H9 (cell line): ENCODE data around the gene SERINC3. TPM values are rescaled to one million over a fixed set of nuclear protein-coding genes. Genes with fewer than 3 reads are reported as not detected.

Experiments
- DNase-seq: peaks from one replicate; pipeline ENCODE4 v3.0.0-alpha.2; 2017
- H2AFZ ChIP-seq: one replicate; pipeline ENCODE4 v1.6.1; 2013; ENCODE audit warnings: mild to moderate bottlenecking, low read length, control low read depth, moderate library complexity
- H2AK5ac ChIP-seq: 2 replicates; pipeline ENCODE4 v1.6.1; 2013; ENCODE audit warnings: low read length, control low read depth, mixed read lengths; ENCODE audit not compliant: insufficient read length
- H2BK120ac ChIP-seq: one replicate; pipeline ENCODE4 v1.6.1; 2013; ENCODE audit warnings: low read depth, mild to moderate bottlenecking, low read length, control low read depth, inconsistent platforms; ENCODE audit not compliant: poor library complexity, severe bottlenecking
- H2BK12ac ChIP-seq: 2 replicates; pipeline ENCODE4 v1.6.1; 2013; ENCODE audit warnings: low read length, control low read depth, mixed read lengths, low read depth; ENCODE audit not compliant: insufficient read length
- H2BK15ac ChIP-seq: 2 replicates; pipeline ENCODE4 v1.6.1; 2013; ENCODE audit warnings: low read depth, low read length, control low read depth
- H2BK20ac ChIP-seq: one replicate; pipeline ENCODE4 v1.6.1; 2013; ENCODE audit warnings: low read depth, mild to moderate bottlenecking, low read length, control low read depth, inconsistent platforms; ENCODE audit not compliant: poor library complexity, severe bottlenecking
- H2BK5ac ChIP-seq: 2 replicates; pipeline ENCODE4 v1.6.1; 2013; ENCODE audit warnings: low read length, control low read depth, mixed read lengths; ENCODE audit not compliant: insufficient read length
- H3K14ac ChIP-seq: 2 replicates; pipeline ENCODE4 v1.6.1; 2013; ENCODE audit warnings: low read length, control low read depth; ENCODE audit not compliant: insufficient read depth
- H3K18ac ChIP-seq: 2 replicates; pipeline ENCODE4 v1.6.1; 2013; ENCODE audit warnings: low read depth, mild to moderate bottlenecking, mixed read lengths, low read length, control low read depth; ENCODE audit not compliant: insufficient read length
- H3K23ac ChIP-seq: 2 replicates; pipeline ENCODE4 v1.6.1; 2013; ENCODE audit warnings: low read length, control low read depth, mixed read lengths, low read depth; ENCODE audit not compliant: insufficient read length
- H3K23me2 ChIP-seq: 2 replicates; pipeline ENCODE4 v1.6.1; 2013; ENCODE audit warnings: low read depth, mild to moderate bottlenecking, mixed read lengths, low read length, control low read depth; ENCODE audit not compliant: insufficient read length, poor library complexity, severe bottlenecking
- H3K27ac ChIP-seq: 2 replicates; pipeline ENCODE4 v1.5.1; 2013; ENCODE audit warnings: low read length, control low read depth, mixed read lengths, low read depth; ENCODE audit not compliant: insufficient read length
- H3K27me3 ChIP-seq: 2 replicates; pipeline ENCODE4 v1.6.1; 2013; ENCODE audit warnings: low read length, control low read depth, inconsistent platforms; ENCODE audit not compliant: insufficient read depth
- H3K4ac ChIP-seq: 2 replicates; pipeline ENCODE4 v1.6.1; 2013; ENCODE audit warnings: low read depth, mild to moderate bottlenecking, control low read depth, inconsistent platforms, low read length, moderate library complexity
- H3K4me1 ChIP-seq: 2 replicates; pipeline ENCODE4 v1.6.1; 2013; ENCODE audit warnings: low read length, control low read depth, inconsistent platforms; ENCODE audit not compliant: insufficient read depth
- H3K4me2 ChIP-seq: 2 replicates; pipeline ENCODE4 v1.6.1; 2013; ENCODE audit warnings: low read length, control low read depth, mixed read lengths; ENCODE audit not compliant: insufficient read length, insufficient read depth
- H3K56ac ChIP-seq: 2 replicates; pipeline ENCODE4 v1.6.1; 2013; ENCODE audit warnings: low read depth, mild to moderate bottlenecking, mixed read lengths, low read length, control low read depth; ENCODE audit not compliant: insufficient read length
- H3K79me1 ChIP-seq: 2 replicates; pipeline ENCODE4 v1.6.1; 2013; ENCODE audit warnings: low read depth, mild to moderate bottlenecking, moderate library complexity, low read length, control low read depth, inconsistent platforms; ENCODE audit not compliant: insufficient read depth, poor library complexity, severe bottlenecking
- H3K79me2 ChIP-seq: 2 replicates; pipeline ENCODE4 v1.6.1; 2013; ENCODE audit warnings: low read length, control low read depth, inconsistent platforms; ENCODE audit not compliant: insufficient read depth
- H3K9ac ChIP-seq: 2 replicates; pipeline ENCODE4 v1.6.1; 2013; ENCODE audit warnings: low read length, control low read depth, mixed read lengths; ENCODE audit not compliant: insufficient read length; ENCODE audit errors: extremely low read depth
- H3K9me3 ChIP-seq: one replicate; pipeline ENCODE4 v1.6.1; 2013; ENCODE audit warnings: low read depth, low read length, inconsistent platforms; ENCODE audit not compliant: control insufficient read depth
- H3T11ph ChIP-seq: one replicate; pipeline ENCODE4 v1.6.1; 2013; ENCODE audit warnings: mild to moderate bottlenecking, low read length, control low read depth, inconsistent platforms
- H4K20me1 ChIP-seq: one replicate; pipeline ENCODE4 v1.6.1; 2013; ENCODE audit not compliant: control insufficient read depth, insufficient read length, insufficient read depth
- H4K5ac ChIP-seq: 2 replicates; pipeline ENCODE4 v1.6.1; 2013; ENCODE audit warnings: low read depth, mild to moderate bottlenecking, mixed read lengths, low read length, control low read depth; ENCODE audit not compliant: insufficient read length
- H4K8ac ChIP-seq: replicated peaks from 2 replicates; pipeline ENCODE4 v1.6.1; 2013; ENCODE audit warnings: low read length, control low read depth, mixed read lengths, low read depth; ENCODE audit not compliant: insufficient read length
- H4K91ac ChIP-seq: 2 replicates; pipeline ENCODE4 v1.6.1; 2013; ENCODE audit warnings: low read depth, mild to moderate bottlenecking, moderate library complexity, mixed read lengths, low read length, control low read depth; ENCODE audit not compliant: insufficient read length
- H3K27ac Mint-ChIP-seq, 3 experiments: 2 replicates in 2 of 3; 3 replicates in 1 of 3; pipeline ENCODE4 v1.8.0; 2020 to 2021; ENCODE audit warnings: mixed read lengths in 3 of 3, mild to moderate bottlenecking in 1 of 3, moderate library complexity in 1 of 3
- H3K27me3 Mint-ChIP-seq: 2 replicates; pipeline ENCODE4 v1.8.0; 2021; ENCODE audit warnings: low read depth, mild to moderate bottlenecking, moderate library complexity, mixed read lengths
- H3K36me3 Mint-ChIP-seq, 3 experiments: 2 replicates in 2 of 3; 3 replicates in 1 of 3; pipeline ENCODE4 v1.8.0; 2020 to 2021; ENCODE audit warnings: low read depth in 3 of 3, mixed read lengths in 3 of 3; ENCODE audit not compliant: insufficient read depth in 1 of 3
- H3K4me1 Mint-ChIP-seq, 2 experiments: 2 replicates each; pipeline ENCODE4 v1.8.0; 2020; ENCODE audit warnings: mixed read lengths in 2 of 2
- H3K4me3 Mint-ChIP-seq, 2 experiments: 2 replicates in 1 of 2; 3 replicates in 1 of 2; pipeline ENCODE4 v1.8.0; 2020 to 2021; ENCODE audit warnings: mild to moderate bottlenecking in 2 of 2, mixed read lengths in 2 of 2, moderate library complexity in 1 of 2
- H3K9me3 Mint-ChIP-seq, 2 experiments: 2 replicates in 1 of 2; 3 replicates in 1 of 2; pipeline ENCODE4 v1.8.0; 2020; ENCODE audit warnings: mild to moderate bottlenecking in 2 of 2, mixed read lengths in 2 of 2, moderate library complexity in 1 of 2
- CTCF ChIP-seq: fragments of 200-600 bp; sonication (generic); conservative IDR thresholded peaks from 3 replicates; pipeline ENCODE4 v1.8.0; 2021; ENCODE audit warnings: antibody characterized with exemption, mild to moderate bottlenecking
- WGBS: extraction: QIAGEN DNeasy Blood & Tissue Kit; methylation state at CpG from one replicate; pipeline ENCODE4 v1.1.7; 2013; ENCODE audit warnings: missing lambda C conversion rate, low lambda C conversion rate, mixed read lengths; ENCODE audit not compliant: insufficient read length; ENCODE audit errors: extremely low coverage; 5-methylcytosine and 5-hydroxymethylcytosine counted together
- total RNA-seq: library from RNA; stranded (reverse); gene quantifications from 2 replicates; pipeline ENCODE4 v1.2.1, GENCODE V29; 2021

The SERINC3 gene
- total RNA-seq, 1 experiment from 2014 or later = 41.5 TPM

- Histone ChIP-seq H3K4me2 (no peak overlapping the region), H3K27me3 (no peaks in the 10 kb centered on the region; the same call in 1 of the 2 replicates), H3K9me3 (no peaks in the 10 kb centered on the region), H3K23ac (no peak overlapping the region), H3K79me2 (no peaks in the 10 kb centered on the region), H2BK120ac (no peak overlapping the region), H3K9ac (no peak overlapping the region), H3K23me2 (no peaks in the 10 kb centered on the region), H4K91ac (no peak overlapping the region), H3K56ac (no peak overlapping the region), H2BK12ac (no peak overlapping the region), H4K5ac (no peak overlapping the region), H3K79me1 (no peaks in the 10 kb centered on the region), H2AFZ (no peak overlapping the region), H2BK15ac (no peak overlapping the region), H2BK5ac (no peak overlapping the region), H3K14ac (no peak overlapping the region), H3K27ac (no peak overlapping the region), H3K4me1 (peaks cover 3% of the 10 kb centered on the region; the same call in 1 of the 2 replicates), H2AK5ac (no peak overlapping the region), H3K4ac (no peak overlapping the region), H2BK20ac (no peak overlapping the region), H4K8ac (no peak overlapping the region), H3T11ph (no peak overlapping the region), H4K20me1 (no peaks in the 10 kb centered on the region), H3K18ac (no peak overlapping the region)
- no peaks in the 10 kb centered on the region for H3K9me3 Mint-ChIP-seq
- H3K27ac Mint-ChIP-seq = no peak overlapping the region
- H3K4me1 Mint-ChIP-seq = peaks cover 16 to 18% of the 10 kb centered on the region in 2 experiments
- no peak for DNase-seq
- peaks cover 2% of the 10 kb centered on the region; the same call in 1 of the 2 replicates for H3K27me3 Mint-ChIP-seq
- no CpG with 5 or more reads among the region's 5 CpGs for WGBS
- H3K4me3 Mint-ChIP-seq = no peak overlapping the region
- H3K36me3 Mint-ChIP-seq = peaks cover 8 to 37% (median 21%) of the 10 kb centered on the region in 3 experiments; a peak in 6 of 7 replicates
- no peak for TF ChIP-seq CTCF
Measured at GRCh38 chr20:44479643-44480042, 42.2 kb downstream of the SERINC3 start.
